Mesothelial cell of epicardium (in vitro differentiated cells): ENCODE results near the gene ATXN1. TPM values are rescaled to one million over a fixed set of nuclear protein-coding genes. Genes with fewer than 3 reads are reported as not detected.

Experiments
- DNase-seq, 2 experiments: peaks; one replicate each; pipeline ENCODE4 v3.0.0; 2021; ENCODE audit warnings: low spot score in 2 of 2; ENCODE audit not compliant: unreplicated experiment in 2 of 2
- H3K27ac Mint-ChIP-seq: 2 replicates; pipeline ENCODE4 v1.8.0; 2021; ENCODE audit warnings: mixed read lengths
- H3K27me3 Mint-ChIP-seq: 2 replicates; pipeline ENCODE4 v1.8.0; 2021; ENCODE audit warnings: low read depth, mixed read lengths
- H3K36me3 Mint-ChIP-seq: 2 replicates; pipeline ENCODE4 v1.8.0; 2021; ENCODE audit warnings: mixed read lengths
- H3K4me1 Mint-ChIP-seq: 2 replicates; pipeline ENCODE4 v1.8.0; 2021; ENCODE audit warnings: mixed read lengths
- H3K4me3 Mint-ChIP-seq: 2 replicates; pipeline ENCODE4 v1.8.0; 2021; ENCODE audit warnings: mild to moderate bottlenecking, moderate library complexity, mixed read lengths
- H3K9me3 Mint-ChIP-seq: 2 replicates; pipeline ENCODE4 v1.8.0; 2021; ENCODE audit warnings: mixed read lengths
- CTCF ChIP-seq: fragments of 200-600 bp; sonication (generic); IDR thresholded peaks from one replicate; pipeline ENCODE4 v1.5.0; 2021; ENCODE audit warnings: antibody characterized with exemption; ENCODE audit not compliant: unreplicated experiment
- total RNA-seq: library from RNA; stranded (reverse); gene quantifications from 3 replicates; pipeline ENCODE4 v1.2.1, GENCODE V29; 2021

The ATXN1 gene
- total RNA-seq, 1 donor from 2014 or later, result 59.5 TPM

GRCh38 chr6:16757332-16757731 is 3.9 kb downstream of the ATXN1 start:
- Mint-ChIP-seq H3K4me1 (peaks cover 55% of the 10 kb centered on the region), H3K27me3 (no peaks in the 10 kb centered on the region), H3K36me3 (peaks cover 5% of the 10 kb centered on the region), H3K27ac (peak overlapping the region; percentile 47), H3K9me3 (no peaks in the 10 kb centered on the region), H3K4me3 (peak overlapping the region; percentile 9)
- no peak for DNase-seq
- TF ChIP-seq CTCF, result no peak

- Mint-ChIP-seq H3K9me3 (no peaks in the 10 kb centered on the region), H3K4me3 (no peak overlapping the region), H3K4me1 (peaks cover 56% of the 10 kb centered on the region), H3K36me3 (peaks cover 6% of the 10 kb centered on the region), H3K27me3 (no peaks in the 10 kb centered on the region), H3K27ac (peak overlapping the region; percentile 47)
- TF ChIP-seq CTCF, result no peak
- no peak for DNase-seq
Observed at GRCh38 chr6:16756660-16757255, 4.5 kb downstream of the ATXN1 start.

GRCh38 chr6:16755544-16755943 is 5.7 kb downstream of the ATXN1 start:
- DNase-seq, result no peak
- TF ChIP-seq CTCF, result no peak
- peaks cover 62% of the 10 kb centered on the region for H3K4me1 Mint-ChIP-seq
- H3K36me3 Mint-ChIP-seq, result peaks cover 9% of the 10 kb centered on the region
- no peak overlapping the region for H3K27ac Mint-ChIP-seq
- H3K4me3 Mint-ChIP-seq, result no peak overlapping the region
- no peaks in the 10 kb centered on the region for H3K9me3 Mint-ChIP-seq
- H3K27me3 Mint-ChIP-seq, result no peaks in the 10 kb centered on the region

- H3K27me3 Mint-ChIP-seq, result no peaks in the 10 kb centered on the region
- peaks cover 66% of the 10 kb centered on the region for H3K4me1 Mint-ChIP-seq
- no peak for DNase-seq
- H3K36me3 Mint-ChIP-seq, result peaks cover 9% of the 10 kb centered on the region
- no peak overlapping the region for H3K27ac Mint-ChIP-seq
- H3K4me3 Mint-ChIP-seq, result no peak overlapping the region
- no peaks in the 10 kb centered on the region for H3K9me3 Mint-ChIP-seq
- TF ChIP-seq CTCF, result no peak
Observed at GRCh38 chr6:16754876-16755275, 6.4 kb downstream of the ATXN1 start.

- no peak for TF ChIP-seq CTCF
- H3K9me3 Mint-ChIP-seq, result no peaks in the 10 kb centered on the region
- H3K27me3 Mint-ChIP-seq, result no peaks in the 10 kb centered on the region
- peaks cover 11% of the 10 kb centered on the region for H3K36me3 Mint-ChIP-seq
- H3K4me1 Mint-ChIP-seq, result peaks cover 72% of the 10 kb centered on the region
- peak overlapping the region; percentile 9 for H3K27ac Mint-ChIP-seq
- H3K4me3 Mint-ChIP-seq, result no peak overlapping the region
- DNase-seq, result no peak
Observed at GRCh38 chr6:16754274-16754673, 7.0 kb downstream of the ATXN1 start.

- peaks cover 11% of the 10 kb centered on the region for H3K36me3 Mint-ChIP-seq
- no peak for TF ChIP-seq CTCF
- H3K9me3 Mint-ChIP-seq, result no peaks in the 10 kb centered on the region
- no peak overlapping the region for H3K27ac Mint-ChIP-seq
- DNase-seq, result no peak
- H3K4me1 Mint-ChIP-seq, result peaks cover 71% of the 10 kb centered on the region
- H3K27me3 Mint-ChIP-seq, result no peaks in the 10 kb centered on the region
- no peak overlapping the region for H3K4me3 Mint-ChIP-seq
Observed at GRCh38 chr6:16753341-16753740, 7.9 kb downstream of the ATXN1 start.
